Osteoblast (primary cell): ENCODE data around the gene RTL10. TPM values are rescaled to one million over a fixed set of nuclear protein-coding genes. Genes with fewer than 3 reads are reported as not detected.

Source experiments
- DNase-seq: peaks from one replicate; pipeline ENCODE4 v3.0.0; 2011; ENCODE audit warnings: low spot score, mixed read lengths; ENCODE audit not compliant: insufficient read length; ENCODE audit errors: missing footprints
- H2AFZ ChIP-seq: 2 replicates; pipeline ENCODE4 v1.6.0; 2011; ENCODE audit warnings: mild to moderate bottlenecking, low read length
- H3K27ac ChIP-seq: 2 replicates; pipeline ENCODE4 v1.5.1; 2011; ENCODE audit warnings: mild to moderate bottlenecking, low read depth, low read length, moderate library complexity
- H3K27me3 ChIP-seq: 2 replicates; pipeline ENCODE4 v1.6.0; 2012; ENCODE audit warnings: mild to moderate bottlenecking, control low read depth, inconsistent platforms, low read length, moderate library complexity; ENCODE audit not compliant: insufficient read depth
- H3K36me3 ChIP-seq: 2 replicates; pipeline ENCODE4 v1.5.1; 2011; ENCODE audit warnings: mild to moderate bottlenecking, low read length, control low read depth, moderate library complexity; ENCODE audit not compliant: insufficient read depth
- H3K4me1 ChIP-seq: 2 replicates; pipeline ENCODE4 v1.5.1; 2011; ENCODE audit warnings: mild to moderate bottlenecking, low read length, control low read depth, moderate library complexity; ENCODE audit not compliant: insufficient read depth
- H3K4me2 ChIP-seq: 2 replicates; pipeline ENCODE4 v1.6.0; 2011; ENCODE audit warnings: mild to moderate bottlenecking, low read length; ENCODE audit not compliant: insufficient read depth
- H3K4me3 ChIP-seq: fragments of 200-600 bp; sonication (generic); 3 replicates; pipeline ENCODE4 v1.5.1; 2012; ENCODE audit warnings: mild to moderate bottlenecking, low read length, inconsistent platforms; ENCODE audit not compliant: insufficient read depth
- H3K79me2 ChIP-seq: 2 replicates; pipeline ENCODE4 v1.6.0; 2012; ENCODE audit warnings: mild to moderate bottlenecking, low read length, control low read depth, inconsistent platforms; ENCODE audit not compliant: insufficient read depth
- H3K9me3 ChIP-seq: 2 replicates; pipeline ENCODE4 v1.5.1; 2011; ENCODE audit warnings: low read depth, low read length, control low read depth
- H4K20me1 ChIP-seq: 2 replicates; pipeline ENCODE4 v1.6.0; 2012; ENCODE audit warnings: mild to moderate bottlenecking, low read length, control low read depth; ENCODE audit not compliant: insufficient read depth
- total RNA-seq: library from RNA; depleted of rRNA; stranded (reverse); fragments of >200 nt; gene quantifications from 2 replicates; pipeline ENCODE4 v1.2.3, GENCODE V29; 2012
- TF ChIP-seq, protein P1 (sequence below): IDR thresholded peaks from 2 replicates; pipeline ENCODE4 v1.5.1; 2011; ENCODE audit warnings: mild to moderate bottlenecking, low read depth, low read length, moderate library complexity; ENCODE audit errors: extremely low read depth

Gene RTL10
- total RNA-seq, 1 donor, result 11.9 TPM

DNA sequence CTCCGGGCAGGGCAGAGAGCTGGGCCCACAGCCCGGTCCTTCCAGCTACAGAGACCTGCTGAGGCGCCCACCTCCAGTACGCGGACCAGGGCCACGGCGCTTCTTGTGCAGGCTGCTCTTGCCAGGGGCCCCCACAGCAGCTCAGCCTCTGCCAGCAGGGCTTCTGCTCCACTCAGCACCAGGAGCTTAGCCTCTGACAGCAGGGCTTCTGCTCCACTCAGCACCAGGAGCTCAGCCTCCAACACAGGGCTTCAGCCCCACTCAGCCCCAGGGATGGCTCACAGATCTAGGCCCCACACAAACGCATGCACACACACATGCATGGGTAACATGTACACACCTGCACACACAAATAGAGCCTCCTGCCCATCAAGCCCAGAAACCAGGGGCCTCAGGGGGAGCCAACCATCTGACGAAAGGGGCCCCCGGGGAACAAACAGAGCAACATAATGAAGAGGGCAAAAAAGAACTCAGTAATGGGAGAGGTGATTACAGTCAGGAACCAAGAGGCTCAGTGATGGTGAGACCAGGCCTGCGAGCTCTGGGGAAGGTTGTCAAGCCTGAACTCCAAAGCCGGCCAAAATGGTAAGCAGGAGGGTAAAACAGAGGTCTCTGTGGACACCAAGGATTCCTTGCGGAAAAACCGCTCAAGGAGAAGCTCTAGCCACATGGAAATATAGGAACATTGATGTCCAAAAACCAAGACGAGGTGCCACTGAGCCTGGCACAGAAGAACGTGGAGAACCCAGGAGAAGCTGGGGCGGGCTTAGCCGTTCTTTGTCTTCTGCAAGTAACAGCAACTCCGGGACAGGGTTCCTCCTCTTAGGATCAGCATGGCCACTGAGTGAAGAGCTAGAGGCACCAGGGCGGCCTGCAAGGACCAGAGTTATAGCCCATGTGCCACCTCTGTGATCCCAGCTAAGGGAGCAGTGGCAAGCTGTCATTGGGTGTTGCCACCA, 46.5 kb downstream of the RTL10 start:
- Histone ChIP-seq H3K4me3 (no peak overlapping the region), H4K20me1 (peaks cover 12% of the 10 kb centered on the region), H3K27ac (no peak overlapping the region), H3K79me2 (no peaks in the 10 kb centered on the region), H3K27me3 (no peaks in the 10 kb centered on the region), H3K9me3 (no peaks in the 10 kb centered on the region), H3K36me3 (no peaks in the 10 kb centered on the region), H2AFZ (no peak overlapping the region), H3K4me2 (no peak overlapping the region), H3K4me1 (peaks cover 8% of the 10 kb centered on the region)
- peak; percentile 76 for DNase-seq
- TF ChIP-seq, protein P1, sequence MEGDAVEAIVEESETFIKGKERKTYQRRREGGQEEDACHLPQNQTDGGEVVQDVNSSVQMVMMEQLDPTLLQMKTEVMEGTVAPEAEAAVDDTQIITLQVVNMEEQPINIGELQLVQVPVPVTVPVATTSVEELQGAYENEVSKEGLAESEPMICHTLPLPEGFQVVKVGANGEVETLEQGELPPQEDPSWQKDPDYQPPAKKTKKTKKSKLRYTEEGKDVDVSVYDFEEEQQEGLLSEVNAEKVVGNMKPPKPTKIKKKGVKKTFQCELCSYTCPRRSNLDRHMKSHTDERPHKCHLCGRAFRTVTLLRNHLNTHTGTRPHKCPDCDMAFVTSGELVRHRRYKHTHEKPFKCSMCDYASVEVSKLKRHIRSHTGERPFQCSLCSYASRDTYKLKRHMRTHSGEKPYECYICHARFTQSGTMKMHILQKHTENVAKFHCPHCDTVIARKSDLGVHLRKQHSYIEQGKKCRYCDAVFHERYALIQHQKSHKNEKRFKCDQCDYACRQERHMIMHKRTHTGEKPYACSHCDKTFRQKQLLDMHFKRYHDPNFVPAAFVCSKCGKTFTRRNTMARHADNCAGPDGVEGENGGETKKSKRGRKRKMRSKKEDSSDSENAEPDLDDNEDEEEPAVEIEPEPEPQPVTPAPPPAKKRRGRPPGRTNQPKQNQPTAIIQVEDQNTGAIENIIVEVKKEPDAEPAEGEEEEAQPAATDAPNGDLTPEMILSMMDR, result no peak

DNA sequence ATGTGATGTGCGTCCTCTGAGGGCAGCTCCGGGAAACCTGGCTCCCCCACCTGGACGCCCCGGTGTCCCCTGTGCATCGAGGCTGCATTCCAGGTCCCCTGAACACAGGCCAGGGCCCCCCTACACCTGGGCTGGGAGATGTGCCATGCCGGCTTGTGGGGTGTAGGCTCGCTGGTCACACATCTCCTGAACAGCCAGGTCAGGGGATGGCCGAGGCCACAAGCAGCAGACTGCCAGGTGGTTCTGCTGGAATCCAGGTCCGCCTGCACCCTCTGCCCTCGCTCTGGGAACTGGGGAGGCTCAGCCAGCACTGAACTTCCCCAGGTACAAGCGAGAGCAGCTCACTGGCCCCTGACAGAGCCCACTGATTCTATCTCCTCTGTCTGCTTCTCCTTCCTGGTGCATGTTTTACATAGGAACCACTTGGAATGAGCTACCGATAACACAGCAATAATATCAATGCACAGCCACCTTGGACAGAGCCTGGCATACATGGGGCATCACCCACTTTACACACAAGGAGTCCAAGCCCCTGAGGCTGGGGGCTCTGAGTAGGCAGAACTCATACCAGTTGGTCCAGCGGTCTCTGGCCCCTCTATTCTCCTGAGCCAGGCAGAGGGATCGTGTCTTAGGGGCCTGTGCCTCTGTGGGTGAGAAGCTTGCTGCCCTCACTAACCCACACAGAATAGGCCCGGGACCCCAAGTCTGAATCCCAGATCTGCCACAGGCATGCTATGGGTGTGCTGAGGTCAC, 47.3 kb downstream of the RTL10 start:
- no peaks in the 10 kb centered on the region for H3K9me3 ChIP-seq
- TF ChIP-seq, protein P1, result no peak
- H4K20me1 ChIP-seq, result peaks cover 12% of the 10 kb centered on the region
- H2AFZ ChIP-seq, result no peak overlapping the region
- no peaks in the 10 kb centered on the region for H3K79me2 ChIP-seq
- H3K27me3 ChIP-seq, result no peaks in the 10 kb centered on the region
- H3K4me2 ChIP-seq, result no peak overlapping the region
- DNase-seq, result peak; percentile 81
- H3K4me3 ChIP-seq, result no peak overlapping the region
- H3K27ac ChIP-seq, result no peak overlapping the region
- no peaks in the 10 kb centered on the region for H3K36me3 ChIP-seq
- H3K4me1 ChIP-seq, result peaks cover 8% of the 10 kb centered on the region

DNA sequence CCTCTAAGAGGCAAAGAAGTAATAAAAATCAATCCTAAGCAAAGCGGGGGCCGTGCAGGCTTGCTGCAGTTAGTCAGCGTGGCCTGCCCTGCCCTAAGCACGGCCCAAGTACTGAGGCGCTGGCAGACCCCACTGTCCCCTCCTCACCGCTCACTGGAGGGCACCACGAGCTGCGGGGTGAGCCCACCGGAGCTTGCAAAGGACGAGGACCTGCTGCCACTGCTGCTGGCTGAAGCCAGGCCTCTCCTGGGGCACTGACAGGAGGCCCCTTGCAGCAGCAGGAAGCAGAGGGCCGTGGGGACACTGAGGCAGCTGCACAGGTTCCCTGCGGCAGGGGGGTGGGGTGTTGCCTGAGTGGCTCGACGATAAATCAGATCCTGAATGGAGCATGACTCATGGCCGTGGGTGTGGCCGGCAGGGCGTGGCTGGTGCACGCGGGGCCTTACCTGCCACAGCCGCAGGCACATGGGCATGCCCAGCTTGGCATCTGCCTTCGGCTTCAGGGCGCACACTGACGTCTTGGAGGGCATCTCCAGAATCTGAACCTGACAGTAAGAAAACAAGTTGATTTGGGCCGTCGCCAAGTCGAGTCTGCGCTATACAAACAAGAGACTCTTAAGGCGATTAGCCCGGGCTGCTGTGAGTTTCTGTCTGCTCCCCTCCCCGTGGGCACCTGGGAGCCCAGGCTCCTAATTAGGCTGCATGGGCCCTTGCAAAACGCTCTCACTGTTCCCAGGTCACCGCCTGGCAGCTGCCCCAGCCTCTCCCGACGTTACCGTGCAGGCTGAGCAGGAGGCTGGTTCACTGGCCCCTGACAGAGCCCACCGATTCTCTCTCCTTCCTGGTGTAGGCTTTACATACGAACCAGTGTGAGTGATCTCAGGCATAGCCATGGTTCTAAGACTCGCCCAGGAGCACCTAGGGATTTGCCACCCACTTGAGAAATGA, 48.2 kb downstream of the RTL10 start:
- no peaks in the 10 kb centered on the region for H3K79me2 ChIP-seq
- no peak overlapping the region for H3K27ac ChIP-seq
- H3K4me1 ChIP-seq, result peaks cover 8% of the 10 kb centered on the region

More for the DNA sequence above, 48.2 kb downstream of the RTL10 start:
- peaks cover 12% of the 10 kb centered on the region for H4K20me1 ChIP-seq
- no peaks in the 10 kb centered on the region for H3K9me3 ChIP-seq
- TF ChIP-seq, protein P1, result no peak
- H3K4me2 ChIP-seq, result no peak overlapping the region
- H3K27me3 ChIP-seq, result no peaks in the 10 kb centered on the region
- H2AFZ ChIP-seq, result no peak overlapping the region
- peak; percentile 80 for DNase-seq
- no peaks in the 10 kb centered on the region for H3K36me3 ChIP-seq
- H3K4me3 ChIP-seq, result no peak overlapping the region
